ENCODE measurements around the gene PCDHGB6. TPM values are rescaled to one million over a fixed set of nuclear protein-coding genes. Genes with fewer than 3 reads are reported as not detected.
A peak's percentile ranks its signal among the peaks of the same experiment; 100 is the strongest.
"Not testable (repeated sequence)": the region's sequence is repeated elsewhere in the genome, so short reads cannot be mapped to it uniquely, and the experiment has no call there.

The PCDHGB6 gene
- total RNA-seq, 1 experiment from 2014 or later, result 0.23 TPM

DNA sequence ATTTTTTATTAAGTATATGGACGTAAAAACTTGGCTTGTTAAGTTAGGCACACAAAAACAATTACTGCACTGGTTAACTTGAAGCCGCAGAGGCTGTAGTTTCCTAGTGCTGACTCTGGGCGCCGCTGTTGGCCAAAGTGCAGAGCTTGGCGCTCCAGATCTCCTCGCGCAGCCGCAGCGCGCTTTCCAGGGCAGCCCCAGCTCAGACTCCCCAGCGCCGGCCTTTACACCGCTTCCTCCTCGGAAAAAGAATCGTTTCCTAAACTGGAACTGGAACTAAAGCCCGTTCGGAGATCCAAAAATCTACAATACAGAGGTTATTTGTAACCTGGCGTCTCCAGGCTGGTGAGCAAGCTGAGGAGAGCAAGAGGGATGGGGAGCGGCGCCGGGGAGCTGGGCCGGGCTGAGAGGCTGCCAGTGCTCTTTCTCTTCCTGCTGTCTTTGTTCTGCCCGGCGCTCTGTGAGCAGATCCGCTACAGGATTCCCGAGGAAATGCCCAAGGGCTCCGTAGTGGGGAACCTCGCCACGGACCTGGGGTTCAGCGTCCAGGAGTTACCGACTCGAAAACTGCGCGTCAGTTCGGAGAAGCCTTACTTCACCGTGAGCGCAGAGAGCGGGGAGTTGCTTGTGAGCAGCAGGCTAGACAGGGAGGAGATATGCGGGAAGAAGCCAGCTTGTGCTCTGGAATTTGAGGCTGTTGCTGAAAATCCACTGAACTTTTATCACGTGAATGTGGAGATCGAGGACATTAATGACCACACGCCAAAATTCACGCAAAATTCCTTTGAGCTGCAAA is 9.9 kb upstream of the PCDHGB6 start, which contains the start of gene PCDHGB5:
TSS of gene PCDHGB5 (plus strand) at position 192 of the 796 bp plus-strand sequence. CDS start at position 373, 181 bp downstream.
- H3K27ac ChIP-seq (ENCODE audit: low read length); DNase-seq (ENCODE audit: low read depth, low spot score); ATAC-seq; CTCF ChIA-PET; POLR2A ChIA-PET; H3K9me3 ChIP-seq (ENCODE audit: control insufficient read depth, insufficient read depth, low read depth, low read length); in situ Hi-C loops (cut with HindIII; ENCODE audit: low pct_unique_long_range_greater_than_20kb, low sequenced_read_pairs); BruUV-seq (replicated peaks); H3K36me3 ChIP-seq (ENCODE audit: control insufficient read depth, insufficient read depth, low read length); H3K27me3 ChIP-seq (ENCODE audit: control insufficient read depth, insufficient read depth, low read length); intact Hi-C loops (cut with micrococcal nuclease; ENCODE audit: unreplicated experiment); H3K4me1 ChIP-seq (ENCODE audit: control insufficient read depth, insufficient read depth, low read length); H3K4me3 ChIP-seq (ENCODE audit: low read depth in 2 of 2, low read length in 2 of 2): not testable (repeated sequence)
- TF ChIP-seq, protein P1, sequence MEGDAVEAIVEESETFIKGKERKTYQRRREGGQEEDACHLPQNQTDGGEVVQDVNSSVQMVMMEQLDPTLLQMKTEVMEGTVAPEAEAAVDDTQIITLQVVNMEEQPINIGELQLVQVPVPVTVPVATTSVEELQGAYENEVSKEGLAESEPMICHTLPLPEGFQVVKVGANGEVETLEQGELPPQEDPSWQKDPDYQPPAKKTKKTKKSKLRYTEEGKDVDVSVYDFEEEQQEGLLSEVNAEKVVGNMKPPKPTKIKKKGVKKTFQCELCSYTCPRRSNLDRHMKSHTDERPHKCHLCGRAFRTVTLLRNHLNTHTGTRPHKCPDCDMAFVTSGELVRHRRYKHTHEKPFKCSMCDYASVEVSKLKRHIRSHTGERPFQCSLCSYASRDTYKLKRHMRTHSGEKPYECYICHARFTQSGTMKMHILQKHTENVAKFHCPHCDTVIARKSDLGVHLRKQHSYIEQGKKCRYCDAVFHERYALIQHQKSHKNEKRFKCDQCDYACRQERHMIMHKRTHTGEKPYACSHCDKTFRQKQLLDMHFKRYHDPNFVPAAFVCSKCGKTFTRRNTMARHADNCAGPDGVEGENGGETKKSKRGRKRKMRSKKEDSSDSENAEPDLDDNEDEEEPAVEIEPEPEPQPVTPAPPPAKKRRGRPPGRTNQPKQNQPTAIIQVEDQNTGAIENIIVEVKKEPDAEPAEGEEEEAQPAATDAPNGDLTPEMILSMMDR (IDR thresholded peaks at IDR 0.05), result peak; percentile 32

DNA sequence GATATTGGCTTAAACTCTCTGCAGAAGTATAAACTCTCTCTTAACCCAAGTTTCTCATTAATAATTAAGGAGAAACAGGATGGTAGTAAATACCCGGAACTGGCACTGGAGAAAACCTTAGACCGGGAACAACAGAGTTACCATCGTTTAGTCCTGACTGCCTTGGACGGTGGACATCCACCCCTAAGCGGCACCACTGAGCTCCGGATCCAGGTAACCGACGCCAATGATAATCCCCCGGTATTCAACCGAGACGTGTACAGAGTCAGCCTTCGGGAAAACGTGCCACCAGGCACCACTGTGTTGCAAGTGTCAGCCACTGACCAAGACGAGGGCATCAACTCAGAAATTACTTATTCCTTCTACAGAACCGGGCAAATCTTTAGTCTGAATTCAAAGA is 9.2 kb upstream of the PCDHGB6 start:
- H3K36me3 ChIP-seq (ENCODE audit: control insufficient read depth, insufficient read depth, low read length), result no peaks in the 10 kb centered on the region
- ATAC-seq, result no peak
- no peaks in the 10 kb centered on the region for H3K9me3 ChIP-seq (ENCODE audit: control insufficient read depth, insufficient read depth, low read depth, low read length)
- H3K27ac ChIP-seq (ENCODE audit: low read length), result no peak overlapping the region
- intact Hi-C loops (cut with micrococcal nuclease; ENCODE audit: unreplicated experiment) (no loop called here), in situ Hi-C loops (cut with HindIII; ENCODE audit: low pct_unique_long_range_greater_than_20kb, low sequenced_read_pairs) (no loop called here)
- POLR2A ChIA-PET, result no interaction called here
- H3K4me3 ChIP-seq (ENCODE audit: low read depth in 2 of 2, low read length in 2 of 2), result no peak overlapping the region
- DNase-seq (ENCODE audit: low read depth, low spot score), result no peak
- no peaks in the 10 kb centered on the region for H3K4me1 ChIP-seq (ENCODE audit: control insufficient read depth, insufficient read depth, low read length)
- BruUV-seq (replicated peaks), result no TSS peak
- no peaks in the 10 kb centered on the region; the same call in 1 of the 2 replicates for H3K27me3 ChIP-seq (ENCODE audit: control insufficient read depth, insufficient read depth, low read length)
- CTCF ChIA-PET, result no interaction called here
- TF ChIP-seq, protein P2, sequence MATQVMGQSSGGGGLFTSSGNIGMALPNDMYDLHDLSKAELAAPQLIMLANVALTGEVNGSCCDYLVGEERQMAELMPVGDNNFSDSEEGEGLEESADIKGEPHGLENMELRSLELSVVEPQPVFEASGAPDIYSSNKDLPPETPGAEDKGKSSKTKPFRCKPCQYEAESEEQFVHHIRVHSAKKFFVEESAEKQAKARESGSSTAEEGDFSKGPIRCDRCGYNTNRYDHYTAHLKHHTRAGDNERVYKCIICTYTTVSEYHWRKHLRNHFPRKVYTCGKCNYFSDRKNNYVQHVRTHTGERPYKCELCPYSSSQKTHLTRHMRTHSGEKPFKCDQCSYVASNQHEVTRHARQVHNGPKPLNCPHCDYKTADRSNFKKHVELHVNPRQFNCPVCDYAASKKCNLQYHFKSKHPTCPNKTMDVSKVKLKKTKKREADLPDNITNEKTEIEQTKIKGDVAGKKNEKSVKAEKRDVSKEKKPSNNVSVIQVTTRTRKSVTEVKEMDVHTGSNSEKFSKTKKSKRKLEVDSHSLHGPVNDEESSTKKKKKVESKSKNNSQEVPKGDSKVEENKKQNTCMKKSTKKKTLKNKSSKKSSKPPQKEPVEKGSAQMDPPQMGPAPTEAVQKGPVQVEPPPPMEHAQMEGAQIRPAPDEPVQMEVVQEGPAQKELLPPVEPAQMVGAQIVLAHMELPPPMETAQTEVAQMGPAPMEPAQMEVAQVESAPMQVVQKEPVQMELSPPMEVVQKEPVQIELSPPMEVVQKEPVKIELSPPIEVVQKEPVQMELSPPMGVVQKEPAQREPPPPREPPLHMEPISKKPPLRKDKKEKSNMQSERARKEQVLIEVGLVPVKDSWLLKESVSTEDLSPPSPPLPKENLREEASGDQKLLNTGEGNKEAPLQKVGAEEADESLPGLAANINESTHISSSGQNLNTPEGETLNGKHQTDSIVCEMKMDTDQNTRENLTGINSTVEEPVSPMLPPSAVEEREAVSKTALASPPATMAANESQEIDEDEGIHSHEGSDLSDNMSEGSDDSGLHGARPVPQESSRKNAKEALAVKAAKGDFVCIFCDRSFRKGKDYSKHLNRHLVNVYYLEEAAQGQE (IDR thresholded peaks at IDR 0.05; ENCODE audit: insufficient read depth in 1 of 2, low read depth in 2 of 2, low read length in 1 of 2), result no peak
- TF ChIP-seq, protein P1 (IDR thresholded peaks at IDR 0.05), result no peak
- TF ChIP-seq POLR2AphosphoS5 (IDR thresholded peaks at IDR 0.05; ENCODE audit: low read depth, low read length), result no peak
- no peak for TF ChIP-seq SIN3A (IDR thresholded peaks at IDR 0.05; ENCODE audit: borderline replicate concordance, insufficient read depth, low read depth, low read length)
- TF ChIP-seq TCF7L2 (IDR thresholded peaks at IDR 0.05; ENCODE audit: low read depth, low read length), result no peak

Data from Panc1 (cell line).